Measurements from ENCODE around the gene PROSER3. TPM values are rescaled to one million over a fixed set of nuclear protein-coding genes. Genes with fewer than 3 reads are reported as not detected.

PROSER3 gene
- total and polyA plus RNA-seq, 2 of the 4 experiments (the other 2 are of a cell fraction) = 5.4 to 21.8 TPM

- Histone ChIP-seq H2BK15ac (ENCODE audit: low read depth, low read length) (no peak overlapping the region), H4K91ac (ENCODE audit: insufficient read depth, low read depth, low read length) (no peak overlapping the region), H3K14ac (replicated peaks; ENCODE audit: low read depth, low read length) (no peak overlapping the region), H2AK9ac (replicated peaks; ENCODE audit: low read depth, low read length, poor library complexity) (no peak overlapping the region), H4K20me1 (ENCODE audit: insufficient read depth, low read length) (peaks cover 9% of the 10 kb centered on the region), H3K36me3 (ENCODE audit: control insufficient read depth, insufficient read depth, low read length) (peaks cover 94% of the 10 kb centered on the region), H3K23ac (ENCODE audit: low read depth, low read length) (no peak overlapping the region), H3K27ac (ENCODE audit: insufficient read depth, low read length) (no peak overlapping the region), H4K8ac (ENCODE audit: low read depth in 2 of 2, low read length in 2 of 2) (no peak overlapping the region), H3K4me2 (ENCODE audit: low read depth, low read length) (no peak overlapping the region), H2AK5ac (ENCODE audit: low read depth, low read length) (no peak overlapping the region), H4K5ac (ENCODE audit: low read depth, low read length) (no peak overlapping the region), H3K18ac (ENCODE audit: low read depth, low read length) (no peak overlapping the region), H2BK5ac (ENCODE audit: low read depth, low read length, poor library complexity, severe bottlenecking) (no peak overlapping the region), H2BK120ac (ENCODE audit: low read depth, low read length) (no peak overlapping the region), H3K56ac (ENCODE audit: extremely low read depth, insufficient read depth, low read length) (no peak overlapping the region), H3K9me3 (ENCODE audit: control insufficient read depth, insufficient read depth, low read length) (no peaks in the 10 kb centered on the region), H2BK20ac (ENCODE audit: low read depth, low read length) (no peak overlapping the region), H3K79me1 (ENCODE audit: low read depth in 1 of 2, low read length in 2 of 2) (peaks cover 0 to 16% of the 10 kb centered on the region in 2 experiments; a peak in 3 of 4 replicates), H3K9ac (ENCODE audit: low read depth, low read length) (no peak overlapping the region), H2AFZ (replicated peaks; ENCODE audit: low read length, poor library complexity) (no peak overlapping the region), H3K27me3 (ENCODE audit: control insufficient read depth, insufficient read depth, low read length) (no peaks in the 10 kb centered on the region), H3K4me3 (ENCODE audit: insufficient read depth, low read depth, low read length) (no peak overlapping the region), H3K9me1 (ENCODE audit: insufficient read depth, low read length) (no peaks in the 10 kb centered on the region), H3K4me1 (ENCODE audit: control insufficient read depth, insufficient read depth, low read length) (no peaks in the 10 kb centered on the region), H3K4ac (ENCODE audit: low read depth, low read length) (no peak overlapping the region)
- WGBS, 2 experiments (ENCODE audit: extremely low coverage in 2 of 2, insufficient read length in 1 of 2) = 97% methylated on average over 9 of the region's 11 CpGs; no CpG with 5 or more reads in 1 of the 2 experiments
- ATAC-seq (ENCODE audit: low read depth) (no peak), DNase-seq (no peak)
- intact Hi-C loops (cut with micrococcal nuclease) (no loop called here), dilution Hi-C loops (cut with HindIII; ENCODE audit: low sequenced_read_pairs, unreplicated experiment) (no loop called here), in situ Hi-C loops (cut with MboI; ENCODE audit: low sequenced_read_pairs) (no loop called here)
- ChIA-PET CTCF (no interaction called here), POLR2A (ENCODE audit: unreplicated experiment) (no interaction called here)
- BruUV-seq (replicated peaks) = no TSS peak
- TF ChIP-seq ELK1 (IDR thresholded peaks at IDR 0.05; ENCODE audit: borderline replicate concordance, low read depth, low read length) = no peak
- no peak for TF ChIP-seq RAD21 (IDR thresholded peaks at IDR 0.05; ENCODE audit: low read length)
- TF ChIP-seq, protein P1, sequence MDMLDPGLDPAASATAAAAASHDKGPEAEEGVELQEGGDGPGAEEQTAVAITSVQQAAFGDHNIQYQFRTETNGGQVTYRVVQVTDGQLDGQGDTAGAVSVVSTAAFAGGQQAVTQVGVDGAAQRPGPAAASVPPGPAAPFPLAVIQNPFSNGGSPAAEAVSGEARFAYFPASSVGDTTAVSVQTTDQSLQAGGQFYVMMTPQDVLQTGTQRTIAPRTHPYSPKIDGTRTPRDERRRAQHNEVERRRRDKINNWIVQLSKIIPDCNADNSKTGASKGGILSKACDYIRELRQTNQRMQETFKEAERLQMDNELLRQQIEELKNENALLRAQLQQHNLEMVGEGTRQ (IDR thresholded peaks at IDR 0.05; ENCODE audit: low read depth, low read length) = no peak
- no peak for TF ChIP-seq SMC3 (IDR thresholded peaks at IDR 0.05; ENCODE audit: low read depth, low read length)
- no peak for TF ChIP-seq MAZ (IDR thresholded peaks at IDR 0.05; ENCODE audit: borderline replicate concordance, low read depth, low read length)
These were observed 28.2 kb upstream of the PROSER3 start for GRCh38 chr19:35729763-35730162.

Data from IMR-90 (cell line).